Eye (tissue), 1 donor: Measurements from ENCODE around the gene MKRN1.
"Not testable (repeated sequence)": the region's sequence is repeated elsewhere in the genome, so short reads cannot be mapped to it uniquely, and the experiment has no call there.

Source experiments
- DNase-seq: peaks from one replicate; pipeline ENCODE4 v3.0.0-alpha.2; 2015

MKRN1 gene

DNA sequence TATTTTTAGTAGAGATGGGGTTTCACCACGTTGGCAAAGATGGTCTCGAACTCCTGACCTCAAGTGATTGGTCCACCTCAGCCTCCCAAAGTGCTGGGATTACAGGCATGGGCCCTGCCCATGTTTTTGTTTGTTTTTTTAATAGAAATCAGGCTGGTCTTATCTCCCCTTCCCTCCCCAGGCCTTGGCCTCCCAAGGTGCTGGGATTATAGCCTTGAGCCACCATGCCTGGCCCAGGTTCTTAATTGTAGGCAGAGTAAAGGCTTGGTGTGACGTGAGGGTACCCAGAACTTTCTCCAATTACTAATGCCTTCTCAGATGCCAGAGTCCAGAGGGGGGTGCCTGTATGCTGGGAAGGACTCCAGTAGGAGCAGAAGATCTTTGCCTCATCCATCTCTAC, 5.2 kb upstream of the MKRN1 start:
- no peak for DNase-seq

DNA sequence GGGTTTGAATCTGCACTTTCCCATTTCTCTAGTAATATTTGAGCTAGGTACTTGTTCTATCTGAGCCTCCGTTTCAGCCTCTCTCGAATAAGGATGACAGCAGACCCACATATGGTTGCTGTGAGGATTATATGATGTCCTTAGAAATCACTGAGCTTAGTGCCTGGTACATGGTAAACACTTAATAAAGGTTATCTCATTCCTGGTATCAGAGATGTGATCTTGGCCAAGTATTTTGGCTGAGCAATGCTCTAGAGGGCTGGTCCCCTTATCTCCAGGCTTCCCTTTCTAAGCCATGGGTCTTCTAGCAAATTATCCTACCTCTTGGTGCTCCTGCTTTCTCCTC, 407 bp upstream of the MKRN1 start:
- no peak for DNase-seq

DNA sequence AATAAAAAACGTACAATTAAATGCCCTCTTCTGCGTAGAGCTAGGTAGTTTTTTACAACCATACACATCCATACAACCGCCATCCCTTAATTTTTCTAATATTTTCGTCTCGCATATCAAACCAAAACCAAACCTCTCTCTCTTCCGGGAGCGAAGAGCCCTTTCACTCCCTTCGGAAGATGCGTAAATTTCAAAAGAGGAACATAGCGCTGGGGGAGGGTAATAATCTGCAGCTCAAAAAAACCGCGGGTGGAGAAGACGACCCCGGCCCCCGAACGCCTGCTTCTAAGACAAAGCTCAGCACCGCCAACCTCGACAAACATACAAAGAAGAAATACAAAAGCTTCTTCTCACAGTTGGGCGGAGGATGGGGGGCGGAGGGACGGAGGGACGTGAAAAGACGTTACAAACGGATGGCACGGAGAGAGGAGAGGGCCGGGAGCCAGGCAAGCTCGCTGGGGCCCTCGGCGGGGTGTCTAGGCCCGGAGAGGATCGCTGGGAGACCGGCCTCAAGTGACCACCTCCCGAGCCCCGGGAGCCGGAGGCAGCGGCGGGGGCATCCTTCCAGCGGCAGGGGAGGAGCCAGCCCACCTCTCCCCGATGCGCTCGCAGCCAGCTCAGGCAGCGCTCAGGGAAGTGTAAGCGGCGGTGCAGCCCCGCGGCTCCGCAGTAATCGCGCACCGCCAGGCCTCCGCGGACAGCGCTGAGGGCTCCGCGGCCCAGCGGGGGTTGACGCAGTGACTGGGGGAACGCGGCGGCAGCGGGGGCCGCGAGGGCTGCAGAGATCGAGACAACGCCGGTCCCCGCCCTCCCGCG, 851 bp downstream of the MKRN1 start:
- peak; percentile 80 for DNase-seq

DNA sequence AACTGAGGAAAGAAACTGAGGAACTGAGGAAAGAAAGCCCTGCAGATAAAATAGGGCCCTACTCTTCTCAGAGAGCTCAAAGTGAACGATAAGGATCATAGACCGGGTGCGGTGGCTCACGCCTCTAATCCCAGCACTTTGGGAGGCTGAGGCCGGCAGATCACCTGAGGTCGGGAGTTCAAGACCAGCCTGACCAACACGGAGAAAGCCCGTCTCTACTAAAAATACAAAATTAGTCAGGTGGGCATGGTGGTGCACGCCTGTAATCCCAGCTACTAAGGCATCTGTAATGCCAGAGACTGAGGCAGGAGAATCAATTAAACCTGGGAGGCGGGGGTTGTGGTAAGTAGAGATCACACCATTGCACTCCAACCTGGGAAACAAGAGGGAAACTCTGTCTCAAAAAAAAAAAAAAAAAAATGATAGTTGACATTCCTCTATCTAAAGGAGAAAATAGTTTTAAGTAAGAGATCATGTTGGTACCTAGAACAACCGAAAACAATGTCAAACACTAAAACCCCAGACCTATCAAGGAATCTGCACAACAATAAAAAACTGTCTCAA, 2.5 kb downstream of the MKRN1 start:
- DNase-seq, result no peak

DNA sequence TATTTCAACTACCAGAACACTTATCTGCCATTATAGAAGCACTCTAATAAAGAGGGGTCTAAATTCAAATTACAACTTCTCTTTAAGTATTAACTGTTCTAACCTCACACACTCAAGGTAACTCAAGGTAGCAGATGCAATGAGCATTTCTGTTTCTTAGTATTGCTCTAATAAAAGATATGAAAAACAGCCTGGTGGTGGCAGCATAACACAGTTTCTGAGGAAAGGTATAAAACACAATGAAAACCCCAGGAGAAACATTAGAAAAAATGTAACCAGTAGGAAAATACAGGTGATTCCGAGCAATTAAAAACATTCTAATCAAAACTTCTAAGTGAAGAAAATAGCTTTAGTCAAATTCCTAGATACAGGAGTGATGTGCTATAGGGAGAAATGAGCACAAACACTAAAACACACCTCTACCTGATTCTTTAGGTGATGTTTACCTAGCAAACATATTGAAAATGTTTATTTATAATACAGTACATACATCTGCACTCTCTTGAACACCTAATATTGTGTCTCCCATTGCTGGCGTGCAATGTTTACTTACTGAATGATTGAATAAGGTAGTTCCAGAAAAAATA, 3.5 kb downstream of the MKRN1 start:
- DNase-seq, result peak; percentile 74

DNA sequence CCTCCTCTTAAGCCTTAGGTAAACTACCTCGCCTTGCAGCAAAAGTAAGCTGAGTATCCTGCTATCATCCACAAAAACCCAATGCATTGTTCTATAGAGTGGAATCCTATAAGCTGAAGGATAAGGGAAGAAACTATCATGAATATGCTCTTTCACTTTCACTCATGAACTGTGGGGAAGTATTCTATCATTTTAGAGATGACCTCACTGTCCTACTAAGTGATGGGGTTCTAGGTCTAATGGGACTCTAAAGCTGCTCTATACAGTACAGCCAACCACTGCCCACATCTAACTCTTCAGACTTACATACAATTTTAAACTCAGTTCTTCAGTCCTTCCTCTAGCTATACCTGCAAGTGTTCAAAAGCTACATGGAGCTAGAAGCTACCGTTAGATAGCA, 16.2 kb downstream of the MKRN1 start:
- DNase-seq, result no peak

DNA sequence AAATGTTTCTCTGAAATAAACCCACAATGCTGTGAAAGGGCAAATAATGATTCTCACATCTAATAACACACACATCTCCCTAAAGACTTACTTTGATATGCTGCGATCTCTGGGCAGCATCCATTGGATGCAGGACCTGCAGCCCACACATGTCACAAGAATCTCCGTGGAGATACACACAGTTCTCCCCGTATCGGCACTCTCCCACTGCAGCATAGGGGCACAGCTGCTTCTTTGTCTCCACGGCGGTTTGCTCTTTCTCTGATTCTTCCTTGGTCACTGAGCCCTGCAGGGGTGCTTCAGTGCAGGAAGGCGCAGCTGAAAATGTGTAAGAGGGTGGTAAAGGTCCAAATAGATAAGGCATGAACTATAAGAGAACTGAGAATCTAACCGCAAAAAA, 20.4 kb downstream of the MKRN1 start:
- DNase-seq, result peak; percentile 73

DNA sequence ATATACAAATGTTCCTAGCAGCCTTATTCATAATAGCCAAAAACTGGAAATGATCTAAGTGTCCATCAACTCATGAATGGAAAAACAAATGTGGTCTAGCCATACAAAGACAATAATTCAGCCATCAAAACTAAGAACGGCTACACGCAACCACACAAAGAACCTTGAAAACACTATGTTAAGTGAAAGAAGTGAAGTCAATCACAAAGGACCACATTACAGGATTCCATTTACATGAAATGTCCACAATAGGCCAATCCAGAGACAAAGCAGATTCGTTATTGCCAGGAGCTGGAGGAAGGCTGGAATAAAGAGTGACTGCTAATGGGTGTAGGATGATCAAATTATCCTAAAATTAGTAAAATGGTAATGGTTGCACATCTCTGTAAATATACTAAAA, 21.1 kb downstream of the MKRN1 start:
- peak; percentile 24 for DNase-seq

DNA sequence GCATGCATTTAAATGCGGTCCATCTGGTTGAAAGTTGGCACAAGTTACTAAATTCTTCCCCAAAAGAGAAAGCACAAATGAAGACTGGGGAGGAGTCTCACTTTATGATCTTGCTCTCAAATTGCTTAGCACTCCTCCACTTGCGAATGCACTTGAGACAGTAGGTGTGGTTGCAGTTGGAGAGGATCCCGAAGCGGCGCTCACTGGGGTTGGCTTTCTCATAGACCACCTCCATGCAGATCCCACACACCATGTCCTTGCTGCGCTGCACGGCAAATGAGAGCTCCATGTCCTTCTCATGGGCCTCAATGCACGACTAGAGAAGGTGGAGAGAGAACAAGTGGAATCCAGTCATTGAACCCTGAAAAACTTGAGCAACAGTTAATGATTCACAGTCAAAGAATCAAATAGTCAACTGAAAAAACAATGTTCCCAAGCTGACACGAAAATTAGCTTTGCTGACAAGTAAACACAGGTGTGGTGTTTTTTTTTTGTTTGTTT, 22.7 kb downstream of the MKRN1 start:
- DNase-seq, result no peak

DNA sequence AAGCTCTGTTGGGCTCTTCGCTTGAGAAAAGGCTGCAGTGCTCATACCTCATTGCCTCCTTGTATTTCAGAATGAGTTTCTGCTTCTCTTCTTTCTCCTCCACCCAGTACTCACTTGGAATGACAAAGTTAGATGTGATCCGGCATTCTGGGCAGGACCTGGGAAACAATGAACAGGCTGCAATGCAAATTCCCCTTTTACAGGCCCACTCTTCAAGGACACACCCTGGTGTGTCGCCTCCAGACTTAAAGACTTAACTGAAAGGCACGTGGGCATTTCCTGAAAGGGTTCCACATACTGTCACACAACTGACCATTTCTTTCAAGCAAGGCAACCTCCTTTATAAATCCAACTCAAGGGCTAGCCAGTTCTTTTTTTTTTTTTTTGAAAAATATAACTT, 23.6 kb downstream of the MKRN1 start:
- DNase-seq, result no peak

DNA sequence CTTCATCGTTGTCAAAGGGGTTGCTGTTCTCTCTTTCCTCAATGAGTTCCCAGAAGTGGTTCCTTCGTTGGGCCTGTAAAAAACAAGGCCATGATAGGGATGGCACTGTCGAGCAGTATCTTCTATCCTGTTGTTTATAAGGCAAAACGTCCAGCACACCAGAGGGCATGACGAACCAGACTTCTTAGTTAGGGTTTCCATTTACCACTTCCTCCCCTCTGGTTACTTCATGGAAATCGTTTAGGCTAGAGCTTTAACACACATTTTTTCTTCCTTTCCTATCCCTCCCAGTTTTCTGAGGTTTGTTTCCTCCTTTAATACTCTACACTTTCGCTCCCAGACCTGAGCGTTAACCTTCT, 24.7 kb downstream of the MKRN1 start:
- DNase-seq, result no peak

DNA sequence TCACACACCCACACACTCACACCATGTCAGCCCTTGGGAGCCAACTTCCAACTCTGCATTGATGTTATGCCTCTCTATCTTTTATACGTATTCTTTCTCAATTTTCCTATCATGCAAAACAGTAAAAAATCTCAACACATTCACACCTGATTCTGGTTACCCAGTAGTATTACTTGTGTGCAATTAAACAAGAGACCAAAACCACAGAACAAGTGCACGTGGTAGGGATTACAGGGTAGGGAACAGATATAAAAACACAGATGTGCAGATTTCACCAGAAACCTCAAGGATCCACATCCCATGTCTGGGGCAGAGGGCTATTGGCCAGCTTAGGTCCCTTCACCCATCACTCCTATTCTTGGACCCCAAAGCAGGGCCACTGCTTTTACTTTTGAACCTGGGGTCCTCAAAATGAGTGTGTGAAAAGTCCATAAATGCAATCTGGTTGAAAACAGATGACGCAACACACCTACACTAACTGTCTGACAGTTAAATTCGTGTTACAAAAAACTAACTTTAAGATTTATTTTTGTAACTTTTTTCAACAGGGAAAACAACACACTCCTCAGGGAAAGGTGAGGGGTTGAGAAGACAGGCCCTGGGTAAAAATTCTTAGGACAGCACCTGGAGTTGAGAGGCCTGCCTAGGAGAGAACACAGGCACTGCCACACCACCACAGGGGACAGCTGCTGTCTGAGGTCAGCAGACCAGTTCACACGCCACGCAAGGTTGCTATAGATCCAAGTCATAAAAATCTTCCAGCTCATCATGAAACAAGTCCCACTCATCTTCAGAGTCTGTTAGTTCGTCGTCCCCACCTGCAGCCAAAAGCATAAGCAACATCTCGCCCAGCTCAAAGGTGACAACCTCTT, 25.3 kb downstream of the MKRN1 start:
- not testable (repeated sequence) for DNase-seq

DNA sequence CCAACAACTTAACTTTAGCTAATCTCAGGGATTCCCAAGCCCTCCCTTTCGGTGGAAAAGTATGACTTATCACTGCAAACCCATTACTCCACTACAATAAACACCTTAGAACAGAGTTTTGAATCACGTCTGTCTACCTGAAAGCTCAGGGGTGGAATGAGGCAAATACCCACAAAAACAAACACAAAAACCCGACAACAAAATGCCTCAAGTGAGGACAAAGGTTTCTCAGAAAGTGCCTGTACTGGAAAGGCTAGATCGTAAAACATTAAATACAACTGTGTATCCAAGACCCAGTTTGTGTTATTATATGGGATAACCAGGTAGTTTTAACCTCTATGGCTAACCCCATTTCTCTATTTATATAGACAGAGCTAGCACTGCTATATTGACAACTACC, 26.0 kb downstream of the MKRN1 start:
- no peak for DNase-seq

DNA sequence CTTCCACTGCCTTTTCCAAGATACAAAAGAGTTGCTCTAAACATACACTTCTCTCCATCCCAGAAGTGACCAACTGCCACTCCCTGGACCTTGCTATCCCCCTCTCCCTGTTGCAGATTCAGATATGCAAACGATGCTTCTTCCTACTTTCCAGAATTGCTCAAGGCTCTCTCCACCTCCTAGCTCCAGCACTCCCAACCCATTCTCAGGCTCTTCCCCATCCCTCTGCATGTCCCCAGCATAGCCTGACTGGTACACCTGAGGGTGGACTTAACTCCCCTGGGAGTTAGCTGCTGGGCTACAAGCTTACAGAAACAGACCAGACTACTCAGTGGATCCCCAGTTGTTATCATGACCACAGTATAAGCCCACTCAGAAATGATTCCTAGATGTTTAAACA, 27.6 kb downstream of the MKRN1 start:
- DNase-seq, result no peak

DNA sequence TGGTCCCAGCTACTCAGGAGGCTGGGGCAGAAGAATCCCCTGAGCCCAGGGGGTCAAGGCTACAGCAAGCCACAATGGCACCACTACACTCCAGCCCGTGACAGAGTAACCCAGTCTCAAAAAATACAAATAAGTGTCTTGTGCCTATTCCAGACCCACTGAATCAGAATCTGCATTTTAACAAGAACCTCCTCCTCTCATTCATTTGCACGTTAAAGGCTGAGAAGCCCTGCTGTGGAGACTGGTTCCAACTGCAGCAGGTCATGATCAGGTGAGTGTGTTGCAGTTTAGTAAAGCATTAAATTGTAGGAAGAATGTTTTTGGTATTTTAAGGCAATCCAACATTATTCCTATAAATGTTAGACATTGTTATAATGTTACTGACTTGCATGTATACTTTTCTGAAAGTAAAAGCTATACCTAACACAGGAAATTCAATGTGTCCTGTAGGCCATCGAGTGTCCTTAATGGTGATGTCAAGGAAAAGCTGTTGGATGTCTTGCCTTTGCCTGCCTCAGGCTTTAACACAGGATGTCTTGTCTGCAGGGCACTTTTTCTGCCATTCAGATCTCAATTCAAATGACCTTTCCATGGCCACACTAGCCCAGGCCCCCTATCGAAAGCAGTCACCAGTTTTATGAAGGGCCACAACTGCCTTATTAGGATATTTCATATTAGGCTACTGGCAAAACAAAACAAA, 30.4 kb downstream of the MKRN1 start:
- DNase-seq, result no peak

DNA sequence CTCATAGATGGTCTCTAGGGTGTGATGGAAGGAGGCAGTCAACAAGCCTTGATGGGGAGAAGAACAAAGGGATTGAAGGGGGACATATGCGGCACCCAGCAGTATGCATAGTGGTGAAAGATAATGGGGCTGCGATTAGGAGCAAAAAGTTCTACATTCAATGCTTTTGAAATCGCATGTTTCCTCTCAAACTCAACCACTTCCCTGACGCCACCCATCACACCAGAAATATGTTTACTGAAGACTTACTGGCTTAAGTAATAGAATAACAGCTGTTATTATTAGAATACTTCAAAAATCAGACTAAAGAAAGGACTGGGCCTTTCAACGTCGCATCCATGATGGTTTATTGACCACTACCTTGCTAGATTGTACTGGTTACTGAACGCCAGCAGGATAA, 31.5 kb downstream of the MKRN1 start:
- no peak for DNase-seq

DNA sequence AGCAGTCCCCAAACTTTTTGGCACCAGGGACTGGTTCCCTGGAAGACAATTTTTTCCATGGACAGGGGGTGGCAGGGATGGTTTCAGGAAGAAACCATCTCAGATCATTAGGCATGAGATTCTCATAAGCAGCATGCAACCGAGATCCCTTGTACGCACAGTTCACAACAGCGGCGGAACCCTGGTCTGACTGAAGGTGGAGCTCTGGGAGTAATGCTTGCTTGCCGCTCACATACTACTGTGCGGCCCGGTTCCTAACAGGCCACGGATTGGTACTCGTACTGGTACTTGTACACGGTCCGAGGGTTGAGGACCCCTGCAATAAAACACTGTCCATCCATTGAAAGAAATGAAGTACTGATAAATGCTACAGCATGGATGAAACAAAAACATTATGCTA, 32.8 kb downstream of the MKRN1 start:
- no peak for DNase-seq

DNA sequence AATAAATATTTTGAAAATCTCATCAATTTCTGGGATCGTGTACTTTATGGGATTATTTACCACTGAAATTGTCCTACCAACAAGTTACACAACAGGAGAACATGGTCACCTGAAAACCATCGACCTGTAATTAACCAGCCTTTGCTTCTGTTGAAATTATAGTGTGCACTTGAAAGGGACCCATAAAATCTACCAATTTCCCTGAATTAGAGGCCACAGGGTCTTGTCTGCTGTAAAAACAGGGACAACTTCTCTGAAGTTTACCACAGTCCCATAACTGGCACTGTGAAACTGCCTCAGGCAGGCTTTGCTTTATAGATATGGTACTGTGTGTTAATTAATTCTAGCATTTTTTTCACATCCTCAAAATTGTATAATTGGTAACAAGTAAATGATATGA, 37.8 kb downstream of the MKRN1 start:
- DNase-seq, result no peak

DNA sequence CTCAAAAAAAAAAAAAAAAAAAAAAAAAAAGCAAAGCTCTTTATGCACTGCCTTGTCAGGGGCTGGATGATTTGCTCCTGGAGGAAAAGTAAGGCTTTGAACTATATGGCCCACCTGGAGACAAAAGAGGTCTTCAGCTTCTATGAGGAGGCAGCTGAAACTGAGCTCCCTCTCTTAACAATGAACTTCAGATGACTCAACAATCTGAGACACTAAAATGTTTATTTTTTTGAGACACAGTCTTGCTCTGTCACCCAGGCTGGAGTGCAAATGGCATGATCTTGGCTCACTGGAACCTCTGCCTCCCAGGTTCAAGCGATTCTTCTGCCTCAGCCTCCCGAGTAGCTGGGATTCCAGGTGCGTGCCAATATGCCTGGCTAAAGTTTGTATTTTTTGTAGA, 38.7 kb downstream of the MKRN1 start:
- no peak for DNase-seq

DNA sequence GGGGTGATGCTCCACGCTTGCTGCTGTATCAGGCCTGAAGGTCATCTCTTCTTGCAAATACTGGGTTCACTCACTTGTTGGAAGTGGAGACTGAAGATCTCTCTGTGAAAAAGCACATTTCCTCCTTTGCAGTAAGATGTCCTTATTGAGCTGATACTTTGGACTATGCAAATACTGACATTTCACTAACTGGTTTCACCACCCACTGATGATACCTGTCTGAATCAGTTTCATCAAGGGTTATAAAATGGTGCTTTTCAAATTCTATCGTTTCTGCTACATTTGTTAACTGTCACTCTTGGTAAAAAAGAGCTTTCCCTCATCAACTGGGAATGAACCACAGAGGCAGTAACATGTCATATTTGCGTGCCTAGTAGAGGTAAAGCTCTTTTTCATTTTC, 39.9 kb downstream of the MKRN1 start:
- no peak for DNase-seq

DNA sequence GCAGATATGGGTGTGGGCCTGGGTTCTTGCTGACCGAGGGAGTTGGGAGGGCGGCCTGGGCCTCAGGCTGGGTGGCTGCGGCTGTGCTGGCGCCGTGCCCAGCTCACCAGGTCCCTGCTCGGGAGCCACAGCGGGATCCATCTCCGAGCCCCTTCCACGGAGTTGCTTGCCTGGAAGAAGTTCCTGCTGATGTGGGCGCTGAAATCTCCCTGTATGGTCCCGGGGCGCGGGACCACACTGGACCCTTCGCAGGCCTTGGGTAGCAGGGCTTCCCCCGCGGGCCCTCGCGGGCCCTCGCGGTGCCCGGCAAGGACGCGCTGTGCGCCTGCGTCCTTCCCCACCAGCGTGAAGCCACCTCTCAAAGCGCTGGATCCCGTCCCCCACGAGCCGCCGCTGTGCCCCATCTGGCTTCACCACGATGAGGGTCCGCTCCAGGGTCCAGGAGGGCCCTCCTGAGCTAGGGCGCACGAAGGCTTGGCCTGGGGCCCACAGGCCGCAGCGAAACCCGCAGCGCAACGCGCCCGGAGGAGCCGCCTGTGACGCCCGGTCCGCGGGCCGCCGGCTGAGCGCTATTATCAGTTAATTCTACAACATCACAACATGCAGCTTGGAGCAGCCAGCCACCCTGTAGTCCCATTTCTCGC, 43.9 kb downstream of the MKRN1 start:
- DNase-seq, result no peak

DNA sequence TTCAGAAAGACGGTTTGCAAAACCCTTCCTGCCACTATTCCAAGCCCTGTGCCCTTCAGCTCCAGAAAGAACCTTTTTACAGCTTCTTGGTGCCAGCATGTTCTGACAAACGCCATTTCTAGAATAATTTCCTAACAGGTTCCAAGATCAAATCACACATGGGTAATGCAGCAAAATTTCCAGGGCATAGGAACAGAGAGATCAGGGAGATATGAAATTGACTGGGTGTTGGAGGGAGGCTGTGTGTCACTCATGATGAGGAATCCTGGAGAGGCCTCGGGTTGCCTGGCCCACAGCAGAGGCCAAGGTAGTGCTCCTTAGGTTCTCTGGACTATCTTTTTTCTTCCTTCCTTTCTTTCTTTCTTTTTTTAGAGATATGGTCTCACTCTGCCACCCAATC, 45.9 kb downstream of the MKRN1 start:
- DNase-seq, result no peak
